T47D (cell line): ENCODE results near the gene GAPT.

Source experiments
- DNase-seq, 2 experiments: peaks; one replicate each; pipeline versions ENCODE4 v3.0.0 to v3.0.0-alpha.2; 2011 to 2012; ENCODE audit warnings: low read depth in 1 of 2, low spot score in 1 of 2
- JUND ChIP-seq: IDR thresholded peaks from 2 replicates; pipeline ENCODE4 v1.6.1; 2012; ENCODE audit warnings: low read depth
- in situ Hi-C: cut with HindIII; loops from 2 replicates; pipeline ENCODE4 v1.10.0; 2016; ENCODE audit warnings: low sequenced_read_pairs, low pct_unique_long_range_greater_than_20kb

GAPT gene

GRCh38 chr5:58544926-58545325 lies 53.7 kb downstream of the GAPT start:
- in situ Hi-C loops = no loop called here
- no peak for DNase-seq
- TF ChIP-seq JUND = no peak

GRCh38 chr5:58545912-58546311 lies 54.7 kb downstream of the GAPT start:
- no peak for TF ChIP-seq JUND
- in situ Hi-C loops = no loop called here
- DNase-seq = no peak
